RWPE2 (cell line): ENCODE data around the gene IGFBP3.

Experiments
- ATAC-seq: fragments of 200-7000 bp; cut with Tn5 transposase; 3 replicates; pipeline ENCODE4 v1.9.1; 2021; ENCODE audit warnings: low read depth
- DNase-seq: peaks from one replicate; pipeline ENCODE4 v3.0.0-alpha.2; 2020; ENCODE audit warnings: low spot score
- H3K27ac ChIP-seq: fragments of 450-650 bp; 2 replicates; pipeline ENCODE4 v1.5.1; 2017; ENCODE audit warnings: mild to moderate bottlenecking; ENCODE audit not compliant: poor library complexity, severe bottlenecking
- H3K27me3 ChIP-seq: fragments of 250-450 bp; sonication (Bioruptor Pico); 2 replicates; pipeline ENCODE4 v1.5.1; 2021; ENCODE audit warnings: mild to moderate bottlenecking, moderate library complexity; ENCODE audit not compliant: insufficient read depth, poor library complexity, severe bottlenecking
- H3K36me3 ChIP-seq: fragments of 250-450 bp; sonication (Bioruptor Pico); 2 replicates; pipeline ENCODE4 v1.5.1; 2020; ENCODE audit warnings: low read depth, mild to moderate bottlenecking, moderate library complexity
- H3K4me1 ChIP-seq: fragments of 250-450 bp; sonication (Bioruptor Pico); 2 replicates; pipeline ENCODE4 v1.5.1; 2021; ENCODE audit warnings: mild to moderate bottlenecking, moderate library complexity; ENCODE audit not compliant: insufficient read depth, poor library complexity, severe bottlenecking
- H3K4me3 ChIP-seq: fragments of 250-450 bp; sonication (Bioruptor Pico); 2 replicates; pipeline ENCODE4 v1.5.1; 2021; ENCODE audit warnings: mild to moderate bottlenecking, moderate library complexity; ENCODE audit not compliant: severe bottlenecking
- H3K9me3 ChIP-seq: fragments of 250-450 bp; sonication (Bioruptor Pico); 2 replicates; pipeline ENCODE4 v1.5.1; 2021; ENCODE audit warnings: mild to moderate bottlenecking, moderate library complexity; ENCODE audit not compliant: severe bottlenecking
- CTCF ChIP-seq: fragments of 450-650 bp; IDR thresholded peaks from one replicate; pipeline ENCODE4 v1.5.1; 2017; ENCODE audit warnings: mild to moderate bottlenecking, moderate library complexity; ENCODE audit not compliant: poor library complexity, severe bottlenecking

Gene IGFBP3

GRCh38 chr7:45891462-45892402 lies 29.3 kb downstream of the IGFBP3 start:
- Histone ChIP-seq H3K9me3 (no peaks in the 10 kb centered on the region), H3K27me3 (peaks cover 12% of the 10 kb centered on the region), H3K4me3 (no peak overlapping the region), H3K27ac (no peak overlapping the region), H3K36me3 (no peaks in the 10 kb centered on the region), H3K4me1 (no peaks in the 10 kb centered on the region)
- no peak for ATAC-seq
- DNase-seq, result no peak
- peak; percentile 68 for TF ChIP-seq CTCF

DNA sequence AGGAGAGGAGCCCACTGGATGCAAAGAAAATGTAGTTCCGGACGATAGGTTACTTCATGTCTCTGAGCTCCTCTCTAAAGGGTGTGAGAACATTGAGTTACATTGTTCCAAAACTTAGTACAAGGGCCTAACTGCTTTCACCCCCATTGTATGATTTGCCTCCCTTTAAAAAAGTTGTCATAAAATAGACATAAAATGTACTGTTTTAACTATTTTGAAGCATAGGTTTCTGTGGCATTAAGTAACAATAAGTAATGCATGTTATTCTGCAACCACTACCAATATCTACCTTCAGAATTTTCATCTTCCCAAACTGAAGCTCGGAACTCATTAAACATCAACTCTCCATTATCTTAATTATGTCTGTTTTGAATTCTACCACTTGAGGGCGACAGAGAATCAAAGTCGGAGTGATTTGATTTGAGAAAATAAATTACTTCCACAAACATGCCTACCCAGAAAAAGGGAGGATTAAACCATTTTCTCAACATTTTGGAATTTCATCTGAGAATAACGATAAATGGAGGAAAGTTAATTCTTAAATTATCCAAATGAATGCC lies 30.1 kb downstream of the IGFBP3 start:
- H3K4me3 ChIP-seq, result no peak overlapping the region
- no peak for DNase-seq
- H3K27me3 ChIP-seq, result peaks cover 12% of the 10 kb centered on the region

DNA sequence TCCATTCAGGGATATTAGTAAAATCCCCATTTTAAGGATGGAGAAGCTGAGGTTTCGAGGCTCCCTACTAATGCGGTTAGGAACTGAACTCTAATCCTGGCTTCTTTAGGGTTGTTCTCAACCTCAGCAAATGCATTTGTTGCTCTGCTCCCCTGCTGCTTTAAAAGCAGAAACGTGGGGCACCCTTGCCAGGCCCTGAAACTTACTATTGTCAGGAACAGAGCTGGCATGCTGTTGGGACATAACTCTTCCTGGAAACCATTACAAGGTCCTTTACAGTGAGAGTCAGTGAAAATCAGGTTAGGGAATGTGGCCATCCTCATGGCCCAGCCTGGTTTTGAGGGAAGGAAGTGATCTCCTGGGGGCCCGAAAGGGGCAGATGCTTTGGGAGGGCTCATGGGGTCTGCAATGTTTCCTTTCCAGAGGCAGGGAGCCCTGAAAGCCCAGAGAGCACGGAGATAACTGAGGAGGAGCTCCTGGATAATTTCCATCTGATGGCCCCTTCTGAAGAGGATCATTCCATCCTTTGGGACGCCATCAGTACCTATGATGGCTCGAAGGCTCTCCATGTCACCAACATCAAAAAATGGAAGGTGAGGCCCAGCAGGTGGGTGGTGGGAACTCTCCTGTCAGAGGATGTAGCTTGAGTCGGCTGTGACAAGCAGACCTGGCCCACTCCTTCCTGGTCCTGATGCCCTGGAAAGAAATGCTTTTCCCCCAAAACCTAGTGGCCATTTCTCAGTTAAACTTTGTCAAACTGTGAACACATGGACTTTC lies 30.8 kb downstream of the IGFBP3 start:
- H3K27me3 ChIP-seq, result peaks cover 12% of the 10 kb centered on the region
- no peaks in the 10 kb centered on the region for H3K9me3 ChIP-seq
- no peak overlapping the region for H3K27ac ChIP-seq
- no peaks in the 10 kb centered on the region for H3K4me1 ChIP-seq
- H3K36me3 ChIP-seq, result no peaks in the 10 kb centered on the region
- TF ChIP-seq CTCF, result no peak
- no peak for DNase-seq
- ATAC-seq, result no peak
- no peak overlapping the region for H3K4me3 ChIP-seq

More for the DNA sequence above, 30.1 kb downstream of the IGFBP3 start:
- Histone ChIP-seq H3K9me3 (no peaks in the 10 kb centered on the region), H3K4me1 (no peaks in the 10 kb centered on the region), H3K36me3 (no peaks in the 10 kb centered on the region), H3K27ac (no peak overlapping the region)
- peak; percentile 87 for TF ChIP-seq CTCF
- no peak for ATAC-seq

DNA sequence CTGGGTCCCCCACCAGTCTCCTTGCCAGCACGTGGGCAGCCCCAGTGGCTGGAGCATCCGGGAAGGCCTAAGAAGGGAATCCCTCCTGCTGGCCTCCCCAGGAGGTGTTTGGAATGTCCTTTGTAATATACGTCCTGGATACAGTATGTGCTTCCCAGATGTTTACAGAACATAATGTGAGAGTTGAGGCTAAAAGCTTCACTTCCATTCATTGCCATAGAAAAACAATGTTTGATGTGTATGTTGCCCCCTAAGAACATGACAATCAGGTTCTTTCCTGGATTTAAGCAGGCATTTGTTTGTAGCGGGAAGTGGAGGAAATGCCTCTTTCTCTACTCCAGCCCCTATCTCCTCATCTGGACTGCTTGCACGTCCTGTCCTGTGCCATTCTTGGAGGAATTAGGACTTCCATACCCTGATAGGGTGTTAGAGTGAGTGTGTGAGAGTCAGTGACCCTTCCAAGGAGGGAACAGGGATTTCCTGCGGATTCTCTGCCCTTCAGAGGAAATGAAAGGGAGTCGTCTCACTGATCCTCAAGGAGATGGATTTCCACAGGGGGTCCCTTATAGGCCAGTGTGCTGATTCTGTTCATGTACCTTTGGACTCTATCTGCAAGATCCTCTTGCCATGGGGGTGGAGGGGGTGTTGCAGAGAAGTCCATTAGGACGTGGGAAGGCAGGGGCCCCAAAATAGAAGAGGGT lies 31.6 kb downstream of the IGFBP3 start:
- no peak for TF ChIP-seq CTCF
- Histone ChIP-seq H3K27ac (no peak overlapping the region), H3K4me3 (no peak overlapping the region), H3K36me3 (no peaks in the 10 kb centered on the region), H3K9me3 (no peaks in the 10 kb centered on the region), H3K27me3 (peaks cover 12% of the 10 kb centered on the region), H3K4me1 (no peaks in the 10 kb centered on the region)
- DNase-seq (no peak), ATAC-seq (no peak)
